ENCODE measurements around the gene KRTAP10-10. TPM values are rescaled to one million over a fixed set of nuclear protein-coding genes. Genes with fewer than 3 reads are reported as not detected.

Gene KRTAP10-10
- total and polyA plus RNA-seq, 9 of the 15 experiments (the other 6 are each of a cell fraction or from before 2014, with no cell fraction given), result not detected

- no peak for ATAC-seq
- Histone ChIP-seq H3K27ac (ENCODE audit: extremely low read depth, low read depth, low read length) (no peak within 1 kb of the TSS), H3K79me2 (ENCODE audit: control insufficient read depth, insufficient read depth, low read length) (no peaks in the 10 kb centered on the region), H3K4me3 (no peak within 1 kb of the TSS), H4K20me1 (replicated peaks; ENCODE audit: control insufficient read depth, insufficient read depth, low read length) (no peaks in the 10 kb centered on the region), H3K4me1 (replicated peaks in 1 of 2; ENCODE audit: control insufficient read depth in 2 of 2, insufficient read depth in 2 of 2, low read length in 2 of 2) (peaks cover 0 to 8% of the 10 kb centered on the region in 2 experiments; a peak in 2 of 5 replicates), H3K27me3 (ENCODE audit: control insufficient read depth in 2 of 2, insufficient read depth in 2 of 2, low read length in 2 of 2) (peaks cover 2 to 25% of the 10 kb centered on the region in 2 experiments; a peak in 4 of 5 replicates), H3K9me3 (replicated peaks; ENCODE audit: control insufficient read depth, insufficient read depth, low read depth, low read length) (no peaks in the 10 kb centered on the region), H3K9ac (ENCODE audit: insufficient read depth in 1 of 2, low read depth in 2 of 2, low read length in 2 of 2) (no peak within 1 kb of the TSS), H3K9me1 (ENCODE audit: control insufficient read depth, insufficient read depth, low read length) (no peaks in the 10 kb centered on the region), H2AFZ (ENCODE audit: low read depth, low read length) (no peak within 1 kb of the TSS), H3K36me3 (ENCODE audit: control insufficient read depth, insufficient read depth, low read length) (no peaks in the 10 kb centered on the region), H3K4me2 (ENCODE audit: insufficient read depth, low read length) (no peak within 1 kb of the TSS)
- CTCF ChIA-PET (ENCODE audit: low intra/inter-chr PET ratio), result no interaction called here
- in situ Hi-C loops (cut with MboI) (no loop called here), intact Hi-C loops (cut with micrococcal nuclease) (no loop called here)
- POLR2A ChIA-PET, result no interaction called here
- FAIRE-seq, result no peak
- WGBS (ENCODE audit: insufficient coverage, low coverage, missing lambda C conversion rate), result under 1% methylated on average over 26 of the region's 26 CpGs
- no peak for DNase-seq (ENCODE audit: extremely low read depth in 1 of 4, low spot score in 3 of 4)
- BruUV-seq (replicated peaks), result no TSS peak
- TF ChIP-seq, protein P1, sequence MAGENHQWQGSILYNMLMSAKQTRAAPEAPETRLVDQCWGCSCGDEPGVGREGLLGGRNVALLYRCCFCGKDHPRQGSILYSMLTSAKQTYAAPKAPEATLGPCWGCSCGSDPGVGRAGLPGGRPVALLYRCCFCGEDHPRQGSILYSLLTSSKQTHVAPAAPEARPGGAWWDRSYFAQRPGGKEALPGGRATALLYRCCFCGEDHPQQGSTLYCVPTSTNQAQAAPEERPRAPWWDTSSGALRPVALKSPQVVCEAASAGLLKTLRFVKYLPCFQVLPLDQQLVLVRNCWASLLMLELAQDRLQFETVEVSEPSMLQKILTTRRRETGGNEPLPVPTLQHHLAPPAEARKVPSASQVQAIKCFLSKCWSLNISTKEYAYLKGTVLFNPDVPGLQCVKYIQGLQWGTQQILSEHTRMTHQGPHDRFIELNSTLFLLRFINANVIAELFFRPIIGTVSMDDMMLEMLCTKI (IDR thresholded peaks at IDR 0.05; ENCODE audit: partially characterized antibody), result no peak
- TF ChIP-seq ZNF134 (CRISPR knock-in tag; conservative IDR thresholded peaks at IDR 0.05) (no peak), SMAD3 (CRISPR knock-in tag; conservative IDR thresholded peaks at IDR 0.05) (no peak), XRCC4 (IDR thresholded peaks at IDR 0.05; ENCODE audit: extremely low read depth, insufficient read depth, insufficient read length) (no peak), ZNF133 (CRISPR knock-in tag; IDR thresholded peaks at IDR 0.05) (no peak), ZNF23 (CRISPR knock-in tag; IDR thresholded peaks at IDR 0.05) (no peak), HDAC1 (IDR thresholded peaks at IDR 0.05) (no peak), PRPF4 (IDR thresholded peaks at IDR 0.05; ENCODE audit: insufficient read depth, low read depth, low read length, poor library complexity, severe bottlenecking) (no peak), TFAP4 (CRISPR knock-in tag; IDR thresholded peaks at IDR 0.05; ENCODE audit: borderline replicate concordance) (no peak), RBBP5 (IDR thresholded peaks at IDR 0.05; ENCODE audit: borderline replicate concordance, insufficient read depth, low read length, poor library complexity, severe bottlenecking) (no peak), ZNF232 (CRISPR knock-in tag; IDR thresholded peaks at IDR 0.05) (no peak), SMARCE1 (IDR thresholded peaks at IDR 0.05) (no peak), MXI1 (IDR thresholded peaks at IDR 0.05; ENCODE audit: low read depth, low read length) (no peak), POLR3A (IDR thresholded peaks at IDR 0.05; ENCODE audit: borderline replicate concordance, extremely low read depth, insufficient read depth, insufficient read length) (no peak), MEIS2 (IDR thresholded peaks at IDR 0.05; ENCODE audit: partially characterized antibody) (no peak)
- TF ChIP-seq, protein P2, sequence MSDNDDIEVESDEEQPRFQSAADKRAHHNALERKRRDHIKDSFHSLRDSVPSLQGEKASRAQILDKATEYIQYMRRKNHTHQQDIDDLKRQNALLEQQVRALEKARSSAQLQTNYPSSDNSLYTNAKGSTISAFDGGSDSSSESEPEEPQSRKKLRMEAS (CRISPR knock-in tag; IDR thresholded peaks at IDR 0.05), result no peak
- TF ChIP-seq, protein P3, sequence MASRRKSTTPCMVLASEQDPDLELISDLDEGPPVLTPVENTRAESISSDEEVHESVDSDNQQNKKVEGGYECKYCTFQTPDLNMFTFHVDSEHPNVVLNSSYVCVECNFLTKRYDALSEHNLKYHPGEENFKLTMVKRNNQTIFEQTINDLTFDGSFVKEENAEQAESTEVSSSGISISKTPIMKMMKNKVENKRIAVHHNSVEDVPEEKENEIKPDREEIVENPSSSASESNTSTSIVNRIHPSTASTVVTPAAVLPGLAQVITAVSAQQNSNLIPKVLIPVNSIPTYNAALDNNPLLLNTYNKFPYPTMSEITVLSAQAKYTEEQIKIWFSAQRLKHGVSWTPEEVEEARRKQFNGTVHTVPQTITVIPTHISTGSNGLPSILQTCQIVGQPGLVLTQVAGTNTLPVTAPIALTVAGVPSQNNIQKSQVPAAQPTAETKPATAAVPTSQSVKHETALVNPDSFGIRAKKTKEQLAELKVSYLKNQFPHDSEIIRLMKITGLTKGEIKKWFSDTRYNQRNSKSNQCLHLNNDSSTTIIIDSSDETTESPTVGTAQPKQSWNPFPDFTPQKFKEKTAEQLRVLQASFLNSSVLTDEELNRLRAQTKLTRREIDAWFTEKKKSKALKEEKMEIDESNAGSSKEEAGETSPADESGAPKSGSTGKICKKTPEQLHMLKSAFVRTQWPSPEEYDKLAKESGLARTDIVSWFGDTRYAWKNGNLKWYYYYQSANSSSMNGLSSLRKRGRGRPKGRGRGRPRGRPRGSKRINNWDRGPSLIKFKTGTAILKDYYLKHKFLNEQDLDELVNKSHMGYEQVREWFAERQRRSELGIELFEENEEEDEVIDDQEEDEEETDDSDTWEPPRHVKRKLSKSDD (conservative IDR thresholded peaks at IDR 0.05; ENCODE audit: low read length), result no peak
Observed at GRCh38 chr21:44657635-44658540, 20.7 kb downstream of the KRTAP10-10 start, which contains the start of gene KRTAP12-3. KRTAP12-3 (plus strand) TSS chr21:44657932; CDS start chr21:44657980, 48 bp downstream.

Measured in K562 (cell line).